Measurements from ENCODE around the gene SLC16A4.
"Not testable (repeated sequence)": the region's sequence is repeated elsewhere in the genome, so short reads cannot be mapped to it uniquely, and the experiment has no call there.

The SLC16A4 gene

GRCh38 chr1:110411173-110411735, 20.4 kb upstream of the SLC16A4 start:
- ChIA-PET POLR2A (interaction anchor here (0.7 kb wide), 1 partner anchor 13 kb away, joined by 4 read pairs; no protein-coding TSS in a partner anchor), CTCF (interaction anchor here (0.6 to 10.0 kb wide), 25 partner anchors 10 to 1559 kb away, joined by 3 to 135 read pairs (median 8); partner anchors contain the start of genes KCNC4 and RBM15)

GRCh38 chr1:110409316-110409715, 18.5 kb upstream of the SLC16A4 start:
- no peak for TF ChIP-seq CTCF (IDR thresholded peaks at IDR 0.05; ENCODE audit: control extremely low read depth, extremely low read depth, low read depth, missing control alignments)
- CTCF ChIA-PET: interaction anchor here (1.1 to 10.0 kb wide), 10 partner anchors 14 to 374 kb away, joined by 3 to 135 read pairs (median 6); partner anchors contain the start of gene RBM15
- POLR2A ChIA-PET: interaction anchor here (0.8 kb wide), 1 partner anchor 70 kb away, joined by 3 read pairs; no protein-coding TSS in a partner anchor
- no peak for DNase-seq (ENCODE audit: extremely low spot score)

More at GRCh38 chr1:110411173-110411735, 20.4 kb upstream of the SLC16A4 start:
- DNase-seq (ENCODE audit: extremely low spot score): no peak
- TF ChIP-seq CTCF (IDR thresholded peaks at IDR 0.05; ENCODE audit: control extremely low read depth, extremely low read depth, low read depth, missing control alignments): no peak

- no peak for TF ChIP-seq CTCF (IDR thresholded peaks at IDR 0.05; ENCODE audit: control extremely low read depth, extremely low read depth, low read depth, missing control alignments)
- DNase-seq (ENCODE audit: extremely low spot score): no peak
These were observed 17.7 kb upstream of the SLC16A4 start for GRCh38 chr1:110408488-110408887.

GRCh38 chr1:110407260-110408210, 16.7 kb upstream of the SLC16A4 start, which contains the start of gene LAMTOR5:
TSS of gene LAMTOR5 (minus strand) at chr1:110407694. CDS start at chr1:110407620, 74 bp downstream.
- TF ChIP-seq CTCF (IDR thresholded peaks at IDR 0.05; ENCODE audit: control extremely low read depth, extremely low read depth, low read depth, missing control alignments): no peak
- ChIA-PET CTCF (interaction anchor here (1.0 to 10.0 kb wide), 10 partner anchors 9 to 204 kb away, joined by 3 to 135 read pairs (median 5); partner anchors contain the start of gene RBM15), POLR2A (no interaction called here)
- peak; percentile 91 for DNase-seq (ENCODE audit: extremely low spot score)

More at GRCh38 chr1:110408488-110408887, 17.7 kb upstream of the SLC16A4 start:
- CTCF ChIA-PET: interaction anchor here (1.0 to 10.0 kb wide), 14 partner anchors 8 to 375 kb away, joined by 3 to 135 read pairs (median 5); partner anchors contain the start of gene RBM15
- POLR2A ChIA-PET: no interaction called here

GRCh38 chr1:110406407-110406806, 15.6 kb upstream of the SLC16A4 start:
- DNase-seq (ENCODE audit: extremely low spot score); POLR2A ChIA-PET: not testable (repeated sequence)
- CTCF ChIA-PET: interaction anchor here (1.1 to 1.3 kb wide), 2 partner anchors 12 to 90 kb away, joined by 3 read pairs; no protein-coding TSS in a partner anchor

- no peak for DNase-seq (ENCODE audit: extremely low spot score)
- ChIA-PET CTCF (interaction anchor here (1.0 to 2.0 kb wide), 3 partner anchors 18 to 66 kb away, joined by 4 to 6 read pairs (median 4); no protein-coding TSS in a partner anchor), POLR2A (no interaction called here)
- TF ChIP-seq CTCF (IDR thresholded peaks at IDR 0.05; ENCODE audit: control extremely low read depth, extremely low read depth, low read depth, missing control alignments): no peak
These were observed 13.6 kb upstream of the SLC16A4 start for GRCh38 chr1:110404401-110404800.
